ENCODE data around the gene MEF2A. TPM values are rescaled to one million over a fixed set of nuclear protein-coding genes. Genes with fewer than 3 reads are reported as not detected.

Gene MEF2A
- total RNA-seq, 1 experiment from 2014 or later = 21.3 TPM

GRCh38 chr15:99706557-99707303 lies 140.9 kb downstream of the MEF2A start:
- Histone ChIP-seq H4K20me1 (ENCODE audit: low read length) (no peaks in the 10 kb centered on the region), H3K36me3 (ENCODE audit: low read depth, low read length) (no peaks in the 10 kb centered on the region; the same call in 1 of the 2 replicates), H3K27ac (ENCODE audit: low read length) (no peak overlapping the region), H3K4me3 (ENCODE audit: low read length) (no peak overlapping the region), H3K4me2 (ENCODE audit: low read length) (peak overlapping the region; percentile 44; the same call in 1 of the 2 replicates), H3K27me3 (ENCODE audit: low read length) (no peaks in the 10 kb centered on the region), H3K9ac (ENCODE audit: low read length) (no peak overlapping the region), H3K9me2 (replicated peaks; ENCODE audit: low read length) (no peaks in the 10 kb centered on the region), H3K9me3 (ENCODE audit: low read length) (no peaks in the 10 kb centered on the region), H3F3A (ENCODE audit: low read length, unreplicated experiment) (peaks cover 5% of the 10 kb centered on the region), H3K4me1 (ENCODE audit: insufficient read depth, low read length) (peaks cover 34% of the 10 kb centered on the region), H2AFZ (ENCODE audit: low read length) (no peak overlapping the region), H3K79me2 (ENCODE audit: low read length) (no peaks in the 10 kb centered on the region)
- DNase-seq (no peak), ATAC-seq (no peak)
- BruUV-seq (replicated peaks) = no TSS peak
- TF ChIP-seq EZH2phosphoT487 (IDR thresholded peaks at IDR 0.05; ENCODE audit: borderline replicate concordance, low read length) (no peak), EZH2 (IDR thresholded peaks at IDR 0.05; ENCODE audit: low read length, unreplicated experiment) (no peak)
- TF ChIP-seq, protein P1, sequence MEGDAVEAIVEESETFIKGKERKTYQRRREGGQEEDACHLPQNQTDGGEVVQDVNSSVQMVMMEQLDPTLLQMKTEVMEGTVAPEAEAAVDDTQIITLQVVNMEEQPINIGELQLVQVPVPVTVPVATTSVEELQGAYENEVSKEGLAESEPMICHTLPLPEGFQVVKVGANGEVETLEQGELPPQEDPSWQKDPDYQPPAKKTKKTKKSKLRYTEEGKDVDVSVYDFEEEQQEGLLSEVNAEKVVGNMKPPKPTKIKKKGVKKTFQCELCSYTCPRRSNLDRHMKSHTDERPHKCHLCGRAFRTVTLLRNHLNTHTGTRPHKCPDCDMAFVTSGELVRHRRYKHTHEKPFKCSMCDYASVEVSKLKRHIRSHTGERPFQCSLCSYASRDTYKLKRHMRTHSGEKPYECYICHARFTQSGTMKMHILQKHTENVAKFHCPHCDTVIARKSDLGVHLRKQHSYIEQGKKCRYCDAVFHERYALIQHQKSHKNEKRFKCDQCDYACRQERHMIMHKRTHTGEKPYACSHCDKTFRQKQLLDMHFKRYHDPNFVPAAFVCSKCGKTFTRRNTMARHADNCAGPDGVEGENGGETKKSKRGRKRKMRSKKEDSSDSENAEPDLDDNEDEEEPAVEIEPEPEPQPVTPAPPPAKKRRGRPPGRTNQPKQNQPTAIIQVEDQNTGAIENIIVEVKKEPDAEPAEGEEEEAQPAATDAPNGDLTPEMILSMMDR (conservative IDR thresholded peaks at IDR 0.05; ENCODE audit: low read depth, low read length) = no peak
- CTCF ChIA-PET = no interaction called here
- POLR2A ChIA-PET (ENCODE audit: unreplicated experiment) = no interaction called here
- intact Hi-C loops (cut with micrococcal nuclease) = loop anchor here (10.0 kb wide), 1 partner anchor 142 kb away; the partner anchor contains the start of gene MEF2A

- Histone ChIP-seq H3K9me2 (replicated peaks; ENCODE audit: low read length) (no peaks in the 10 kb centered on the region), H3K27me3 (ENCODE audit: low read length) (no peaks in the 10 kb centered on the region), H3K9ac (ENCODE audit: low read length) (no peak overlapping the region), H2AFZ (ENCODE audit: low read length) (no peak overlapping the region), H3K4me1 (ENCODE audit: insufficient read depth, low read length) (peaks cover 34% of the 10 kb centered on the region), H4K20me1 (ENCODE audit: low read length) (no peaks in the 10 kb centered on the region), H3K9me3 (ENCODE audit: low read length) (no peaks in the 10 kb centered on the region), H3K36me3 (ENCODE audit: low read depth, low read length) (no peaks in the 10 kb centered on the region; the same call in 1 of the 2 replicates), H3K4me3 (ENCODE audit: low read length) (no peak overlapping the region), H3K4me2 (ENCODE audit: low read length) (peak overlapping the region; percentile 44), H3F3A (ENCODE audit: low read length, unreplicated experiment) (peaks cover 5% of the 10 kb centered on the region), H3K79me2 (ENCODE audit: low read length) (no peaks in the 10 kb centered on the region), H3K27ac (ENCODE audit: low read length) (peak overlapping the region; percentile 63)
- peak; percentile 37 for DNase-seq
- ChIA-PET CTCF (interaction anchor here (0.5 kb wide), 1 partner anchor 45 kb away, joined by 3 read pairs; no protein-coding TSS in a partner anchor), POLR2A (ENCODE audit: unreplicated experiment) (no interaction called here)
- ATAC-seq = no peak
- no TSS peak for BruUV-seq (replicated peaks)
- TF ChIP-seq EZH2phosphoT487 (IDR thresholded peaks at IDR 0.05; ENCODE audit: borderline replicate concordance, low read length) = no peak
- no peak for TF ChIP-seq EZH2 (IDR thresholded peaks at IDR 0.05; ENCODE audit: low read length, unreplicated experiment)
- TF ChIP-seq, protein P1 (conservative IDR thresholded peaks at IDR 0.05; ENCODE audit: low read depth, low read length) = no peak
- intact Hi-C loops (cut with micrococcal nuclease) = loop anchor here (10.0 kb wide), 1 partner anchor 143 kb away; the partner anchor contains the start of gene MEF2A
Measured at GRCh38 chr15:99707473-99708270, 141.9 kb downstream of the MEF2A start.
